Right ventricle myocardium superior (tissue), 1 donor: ENCODE measurements around the gene NFATC3. TPM values are rescaled to one million over a fixed set of nuclear protein-coding genes. Genes with fewer than 3 reads are reported as not detected.
"Not testable (repeated sequence)": the region's sequence is repeated elsewhere in the genome, so short reads cannot be mapped to it uniquely, and the experiment has no call there.

Experiments
- ATAC-seq: fragments of 200-7000 bp; cut with Tn5 transposase; one replicate; pipeline ENCODE4 v1.9.1; 2020; ENCODE audit warnings: mild to moderate bottlenecking; ENCODE audit not compliant: poor library complexity
- DNase-seq: peaks from one replicate; pipeline ENCODE4 v3.0.0-alpha.2; 2020
- intact Hi-C: fragments of 100-400 bp; cut with DNase I; formaldehyde crosslinking; loops from one replicate; pipeline ENCODE4 v1.11.2; 2022
- total RNA-seq: library from RNA; stranded (reverse); fragmentation: NEBNext Ultra II Directional; extraction: Animal tissue kit (Norgen Biotek cat#: 25700); gene quantifications from one replicate; pipeline ENCODE4 v1.2.1, GENCODE V29; 2021
- donor health status: DM: no; HTN: yes; CAD: no; lungs with severe emphysema.

The NFATC3 gene
- total RNA-seq, 1 donor from 2014 or later, result 24.4 TPM

GRCh38 chr16:68107230-68107928 lies 22.2 kb downstream of the NFATC3 start:
- DNase-seq, ATAC-seq: not testable (repeated sequence)

GRCh38 chr16:68109156-68109555 lies 24.0 kb downstream of the NFATC3 start:
- ATAC-seq, intact Hi-C loops, DNase-seq: not testable (repeated sequence)

More at GRCh38 chr16:68107230-68107928, 22.2 kb downstream of the NFATC3 start:
- intact Hi-C loops, result not testable (repeated sequence)

DNA sequence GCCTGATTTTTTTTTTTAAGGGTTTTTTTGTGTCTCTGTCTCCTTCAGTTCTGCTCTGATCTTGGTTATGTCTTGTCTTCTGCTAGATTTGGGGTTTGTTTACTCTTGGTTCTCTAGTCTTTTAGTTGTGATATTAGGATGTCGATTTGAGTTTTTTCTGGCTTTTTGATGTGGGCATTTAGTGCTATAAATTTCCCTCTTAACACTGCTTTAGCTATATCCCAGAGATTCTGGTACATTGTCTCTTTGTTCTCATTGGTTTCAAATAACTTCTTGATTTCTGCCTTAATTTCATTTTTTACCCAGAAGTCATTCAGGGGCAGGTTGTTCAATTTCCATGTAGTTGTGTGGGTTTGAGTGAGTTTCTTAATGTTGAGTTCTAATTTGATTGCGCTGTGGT lies 25.4 kb downstream of the NFATC3 start:
- intact Hi-C loops, ATAC-seq, DNase-seq: not testable (repeated sequence)

DNA sequence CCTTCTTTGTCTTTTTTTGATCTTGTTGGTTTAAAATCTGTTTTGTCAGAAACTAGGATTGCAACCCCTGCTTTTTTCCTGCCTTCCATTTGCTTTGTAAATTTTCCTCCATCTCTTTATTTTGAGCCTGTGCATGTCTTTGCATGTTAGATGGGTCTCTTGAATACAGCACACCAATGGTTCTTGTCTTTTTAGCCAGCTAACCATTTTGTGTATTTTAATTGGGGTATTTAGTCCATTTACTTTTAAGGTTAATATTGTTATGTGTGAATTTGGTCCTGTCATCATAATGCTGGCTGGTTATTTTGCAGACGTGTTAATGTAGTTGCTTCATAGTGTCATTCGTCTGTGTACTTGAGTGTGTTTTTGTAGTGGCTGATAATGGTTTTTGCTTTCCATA lies 26.2 kb downstream of the NFATC3 start:
- no peak for DNase-seq
- intact Hi-C loops, result no loop called here
- no peak for ATAC-seq

DNA sequence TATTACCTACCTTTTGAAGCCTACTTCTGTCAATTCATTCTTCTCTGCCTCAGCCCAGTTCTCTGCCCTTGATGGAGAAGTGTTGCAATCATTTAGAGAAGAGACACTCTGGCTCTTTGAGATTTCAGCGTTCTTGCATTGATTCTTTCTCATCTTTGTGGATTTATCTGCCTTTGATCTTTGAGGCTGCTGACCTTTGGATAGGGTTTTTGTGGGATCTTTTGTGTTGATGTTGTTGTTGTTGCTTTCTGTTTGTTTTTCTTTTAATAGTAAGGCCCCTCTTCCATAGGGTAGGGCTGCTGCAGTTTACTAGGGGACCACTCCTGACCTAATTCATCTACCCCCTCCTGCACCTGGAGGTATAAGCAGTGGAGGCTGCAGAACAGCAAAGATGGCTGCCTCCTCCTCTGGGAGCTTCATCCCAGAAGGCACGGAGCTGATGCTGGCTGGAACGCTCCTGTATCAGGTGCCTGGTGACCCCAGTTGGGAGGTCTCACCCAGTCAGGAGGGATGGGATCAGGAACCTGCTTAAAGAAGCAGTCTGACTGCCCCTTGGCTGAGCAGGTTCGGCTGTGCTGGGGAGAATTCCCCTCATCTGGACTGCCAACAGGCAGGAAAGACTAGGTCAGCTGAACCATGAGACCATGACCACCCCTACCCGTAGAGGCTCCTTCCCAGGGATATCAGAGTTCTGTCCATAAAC lies 28.0 kb downstream of the NFATC3 start:
- ATAC-seq (no peak), DNase-seq (no peak)
- intact Hi-C loops, result no loop called here

DNA sequence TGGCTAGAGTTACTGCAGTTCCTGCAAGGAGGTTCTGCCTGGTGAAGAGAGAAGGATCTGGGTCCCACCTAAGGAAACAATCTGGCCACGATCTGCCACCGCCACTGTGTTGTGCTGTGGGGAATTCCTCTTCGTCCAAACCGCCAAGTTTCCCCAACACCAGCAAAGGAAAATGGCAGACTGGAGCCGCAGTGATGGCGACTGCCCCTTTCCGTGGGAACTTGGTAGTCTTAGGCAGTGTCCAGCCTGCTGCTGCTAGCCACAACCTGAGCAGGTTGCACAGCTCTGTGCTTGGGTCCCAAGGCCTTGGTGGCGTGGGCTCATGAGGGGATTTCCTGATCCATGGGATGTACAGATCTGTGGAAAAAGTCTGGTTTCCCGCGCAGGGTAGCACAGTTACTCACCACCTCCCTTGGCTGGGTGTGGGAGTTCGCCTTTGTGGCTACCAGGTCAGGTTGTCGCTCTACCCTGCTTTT lies 28.6 kb downstream of the NFATC3 start:
- ATAC-seq, result no peak
- no peak for DNase-seq
- intact Hi-C loops, result no loop called here

- intact Hi-C loops, DNase-seq, ATAC-seq: not testable (repeated sequence)
Observed at GRCh38 chr16:68114939-68115338, 29.8 kb downstream of the NFATC3 start.

GRCh38 chr16:68115851-68116250 lies 30.7 kb downstream of the NFATC3 start:
- intact Hi-C loops, result no loop called here

DNA sequence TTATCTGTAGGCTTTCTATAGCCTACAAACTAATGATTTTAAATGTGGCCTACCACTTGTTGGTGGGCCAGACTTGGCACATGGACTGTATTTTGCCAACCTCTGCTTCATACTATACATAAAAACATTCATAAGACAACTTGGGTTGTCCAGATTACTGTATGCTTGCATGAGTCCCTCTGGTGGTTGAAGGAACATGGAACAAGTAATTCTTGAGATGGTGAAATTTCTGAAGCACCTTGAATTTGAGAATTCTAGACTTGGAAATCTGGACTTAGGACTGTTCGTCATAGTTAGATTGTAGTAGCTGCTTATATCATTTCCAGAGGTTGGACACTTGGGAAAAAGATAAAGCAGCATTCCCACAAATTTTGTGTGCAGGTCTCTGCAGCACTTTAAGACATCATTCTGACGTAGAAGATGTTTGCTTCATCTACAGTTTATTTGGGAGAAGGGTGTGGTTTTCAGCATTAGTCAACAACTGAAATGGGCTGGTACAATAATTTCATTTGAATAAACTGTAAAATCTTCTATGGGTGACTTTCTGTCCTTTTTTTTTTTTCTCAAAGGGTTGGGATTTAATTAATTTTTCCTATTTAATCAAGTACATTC lies 31.2 kb downstream of the NFATC3 start:
- intact Hi-C loops, result no loop called here
- DNase-seq (no peak), ATAC-seq (no peak)

More at GRCh38 chr16:68115851-68116250, 30.7 kb downstream of the NFATC3 start:
- ATAC-seq (no peak), DNase-seq (no peak)

GRCh38 chr16:68117884-68118283 lies 32.7 kb downstream of the NFATC3 start:
- DNase-seq, result no peak
- intact Hi-C loops, result no loop called here
- ATAC-seq, result no peak

DNA sequence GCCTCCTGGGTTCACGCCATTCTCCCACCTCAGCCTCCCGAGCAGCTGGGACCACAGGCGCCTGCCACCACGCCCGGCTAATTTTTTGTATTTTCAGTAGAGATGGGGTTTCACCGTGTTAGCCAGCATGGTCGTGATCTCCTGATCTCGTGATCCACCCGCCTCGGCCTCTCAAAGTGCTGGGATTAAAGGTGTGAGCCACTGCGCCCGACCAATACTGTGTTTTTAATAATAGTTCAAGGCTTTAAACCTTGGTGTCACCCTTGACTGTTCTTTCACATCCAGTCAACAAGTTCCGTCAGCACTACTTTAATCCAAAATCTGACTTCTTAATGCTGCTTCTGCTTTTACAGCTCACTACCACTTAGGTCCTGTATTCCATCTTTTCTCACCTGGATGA lies 33.8 kb downstream of the NFATC3 start:
- ATAC-seq, intact Hi-C loops: not testable (repeated sequence)

GRCh38 chr16:68120496-68120895 lies 35.3 kb downstream of the NFATC3 start:
- ATAC-seq, DNase-seq, intact Hi-C loops: not testable (repeated sequence)

More for the DNA sequence above, 33.8 kb downstream of the NFATC3 start:
- DNase-seq, result not testable (repeated sequence)

DNA sequence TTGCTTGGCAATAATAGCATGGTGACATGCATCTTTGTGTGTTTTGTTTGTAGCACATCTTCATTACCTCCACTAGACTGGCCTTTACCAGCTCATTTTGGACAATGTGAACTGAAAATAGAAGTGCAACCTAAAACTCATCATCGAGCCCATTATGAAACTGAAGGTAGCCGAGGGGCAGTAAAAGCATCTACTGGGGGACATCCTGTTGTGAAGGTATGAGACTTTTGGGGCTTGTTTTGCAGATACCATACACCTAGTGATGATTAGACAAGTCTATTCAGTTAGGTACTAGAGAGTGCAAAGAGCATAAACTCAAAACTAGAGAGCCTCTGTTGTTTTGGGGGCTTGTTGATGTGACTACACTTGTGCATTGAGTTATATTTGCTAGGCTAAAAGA lies 41.2 kb downstream of the NFATC3 start:
- DNase-seq, result no peak
- intact Hi-C loops, result no loop called here
- no peak for ATAC-seq

DNA sequence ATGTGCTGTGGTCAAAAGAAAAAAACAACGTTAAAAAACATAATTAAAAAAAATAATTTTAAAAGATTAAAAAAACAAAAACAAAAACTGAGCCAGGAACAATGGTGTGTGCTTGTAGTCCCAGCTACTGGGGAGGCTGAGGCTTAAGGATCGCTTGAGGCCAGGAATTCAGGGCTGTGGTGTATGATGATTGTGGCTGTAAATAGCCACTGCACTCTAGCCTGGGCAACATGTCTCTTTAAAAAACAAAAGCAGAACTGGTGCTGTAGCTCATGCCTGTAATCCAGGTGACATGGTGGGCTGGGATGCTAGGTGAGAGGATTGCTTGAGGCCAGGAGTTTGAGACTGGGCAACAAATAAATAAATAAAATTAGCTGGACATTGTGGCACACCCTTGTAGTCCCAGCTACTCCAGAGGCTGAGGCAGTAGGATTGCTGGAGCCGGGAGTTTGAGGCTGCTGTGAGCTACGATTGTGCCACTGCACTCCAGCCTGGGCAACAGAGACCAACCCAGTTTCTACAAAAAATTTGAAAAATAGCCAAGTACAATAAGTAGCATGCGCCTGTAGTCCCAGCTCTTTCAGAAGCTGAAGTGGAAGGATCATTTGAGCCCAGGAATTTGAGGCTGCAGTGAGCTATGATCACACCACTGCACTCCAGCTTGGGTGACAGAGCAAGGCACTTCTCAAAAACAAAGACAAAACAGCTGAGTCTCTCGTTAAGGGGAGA lies 43.6 kb downstream of the NFATC3 start:
- intact Hi-C loops, result no loop called here
- ATAC-seq (peak; percentile 79), DNase-seq (no peak)

- ATAC-seq (no peak), DNase-seq (no peak)
- intact Hi-C loops, result no loop called here
Observed at GRCh38 chr16:68130520-68130919, 45.4 kb downstream of the NFATC3 start.

GRCh38 chr16:68131813-68132706 lies 46.9 kb downstream of the NFATC3 start:
- no peak for DNase-seq
- no peak for ATAC-seq
- intact Hi-C loops, result no loop called here

GRCh38 chr16:68133000-68133399 lies 47.8 kb downstream of the NFATC3 start:
- DNase-seq, intact Hi-C loops, ATAC-seq: not testable (repeated sequence)

GRCh38 chr16:68134644-68135043 lies 49.5 kb downstream of the NFATC3 start:
- peak; percentile 70 for ATAC-seq
- intact Hi-C loops, result no loop called here

More at GRCh38 chr16:68134644-68135043, 49.5 kb downstream of the NFATC3 start:
- DNase-seq, result no peak
